ENCODE measurements around the gene STK36. TPM values are rescaled to one million over a fixed set of nuclear protein-coding genes. Genes with fewer than 3 reads are reported as not detected.
A peak's percentile ranks its signal among the peaks of the same experiment; 100 is the strongest.

The STK36 gene
- total RNA-seq, 4 donors from 2014 or later = 34.5 to 73.6 (median 44.8) TPM

DNA sequence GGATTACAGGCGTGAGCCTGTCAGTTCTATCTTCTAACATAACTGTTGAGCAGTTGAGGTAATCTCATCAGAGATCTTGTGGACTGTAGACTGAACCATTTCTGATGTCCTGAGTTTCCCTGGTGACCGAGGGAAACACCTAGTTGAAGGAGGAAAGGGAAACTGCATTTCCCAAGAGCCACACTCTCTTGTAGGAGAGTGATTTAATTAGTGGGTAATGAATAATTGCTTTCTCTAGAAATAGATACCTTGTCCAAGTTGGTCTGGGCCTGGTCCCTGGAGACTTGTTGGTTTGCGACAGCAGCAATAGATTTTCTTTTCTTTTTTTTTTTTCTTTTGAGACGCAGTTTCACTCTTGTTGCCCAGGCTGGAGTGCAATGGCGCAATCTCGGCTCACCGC, 46.2 kb downstream of the STK36 start:
- in situ Hi-C loops (cut with MboI; ENCODE audit: low pct_ligation_motif_present in 1 of 4, low pct_unique_long_range_greater_than_20kb in 1 of 4, low sequenced_read_pairs in 3 of 4) = loop anchor here in 1 of 4 donors (25.0 kb wide), 1 partner anchor 119 kb away; the partner anchor contains the start of gene PRKAG3
- Histone ChIP-seq H3K4me3 (no peak overlapping the region), H3K36me3 (no peaks in the 10 kb centered on the region), H3K4me1 (peaks cover 0 to 15% (median 7%) of the 10 kb centered on the region in 4 donors), H3K27ac (peak overlapping the region in 1 of 4 donors; percentile 57), H3K27me3 (no peaks in the 10 kb centered on the region), H3K9me3 (no peaks in the 10 kb centered on the region)
- no peak for TF ChIP-seq POLR2AphosphoS5 (IDR thresholded peaks at IDR 0.05)
- no peak for TF ChIP-seq POLR2A (IDR thresholded peaks at IDR 0.05)
- TF ChIP-seq EP300 (IDR thresholded peaks at IDR 0.05; ENCODE audit: low read depth) = no peak
- TF ChIP-seq, protein P1, sequence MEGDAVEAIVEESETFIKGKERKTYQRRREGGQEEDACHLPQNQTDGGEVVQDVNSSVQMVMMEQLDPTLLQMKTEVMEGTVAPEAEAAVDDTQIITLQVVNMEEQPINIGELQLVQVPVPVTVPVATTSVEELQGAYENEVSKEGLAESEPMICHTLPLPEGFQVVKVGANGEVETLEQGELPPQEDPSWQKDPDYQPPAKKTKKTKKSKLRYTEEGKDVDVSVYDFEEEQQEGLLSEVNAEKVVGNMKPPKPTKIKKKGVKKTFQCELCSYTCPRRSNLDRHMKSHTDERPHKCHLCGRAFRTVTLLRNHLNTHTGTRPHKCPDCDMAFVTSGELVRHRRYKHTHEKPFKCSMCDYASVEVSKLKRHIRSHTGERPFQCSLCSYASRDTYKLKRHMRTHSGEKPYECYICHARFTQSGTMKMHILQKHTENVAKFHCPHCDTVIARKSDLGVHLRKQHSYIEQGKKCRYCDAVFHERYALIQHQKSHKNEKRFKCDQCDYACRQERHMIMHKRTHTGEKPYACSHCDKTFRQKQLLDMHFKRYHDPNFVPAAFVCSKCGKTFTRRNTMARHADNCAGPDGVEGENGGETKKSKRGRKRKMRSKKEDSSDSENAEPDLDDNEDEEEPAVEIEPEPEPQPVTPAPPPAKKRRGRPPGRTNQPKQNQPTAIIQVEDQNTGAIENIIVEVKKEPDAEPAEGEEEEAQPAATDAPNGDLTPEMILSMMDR (IDR thresholded peaks at IDR 0.05) = no peak
- WGBS, 2 donors (ENCODE audit: low coverage in 1 of 2) = 92 to 93% methylated on average over 3 to 7 of the region's 7 CpGs
- no peak for DNase-seq
- intact Hi-C loops (cut with DNase I; ENCODE audit: low total_unique reads) = no loop called here

DNA sequence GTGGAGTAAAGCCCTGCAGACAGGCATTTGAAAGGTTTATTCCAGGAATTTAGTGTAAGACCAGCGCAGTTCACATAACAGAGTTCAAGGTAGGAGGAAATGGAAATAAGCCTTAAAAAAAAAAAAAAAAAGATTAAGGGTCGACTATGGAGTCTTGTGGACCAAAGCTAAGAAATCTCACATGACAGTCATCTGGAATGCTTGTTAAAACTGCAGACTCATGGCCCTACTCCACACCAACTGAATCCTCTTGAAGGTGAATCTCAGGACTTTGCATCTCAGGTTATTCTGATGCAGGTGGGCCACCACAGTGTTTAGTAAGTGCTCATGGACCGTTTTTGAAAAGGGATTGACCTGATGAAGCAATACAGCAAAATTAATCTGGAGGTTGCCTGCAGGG, 47.6 kb downstream of the STK36 start:
- TF ChIP-seq, protein P1 (IDR thresholded peaks at IDR 0.05) = no peak
- no peak for TF ChIP-seq POLR2AphosphoS5 (IDR thresholded peaks at IDR 0.05)
- no peak for TF ChIP-seq EP300 (IDR thresholded peaks at IDR 0.05; ENCODE audit: low read depth)
- no peak for TF ChIP-seq POLR2A (IDR thresholded peaks at IDR 0.05)
- Histone ChIP-seq H3K27me3 (no peaks in the 10 kb centered on the region), H3K27ac (no peak overlapping the region), H3K4me1 (peaks cover 0 to 15% (median 7%) of the 10 kb centered on the region in 4 donors), H3K4me3 (no peak overlapping the region), H3K9me3 (no peaks in the 10 kb centered on the region), H3K36me3 (no peaks in the 10 kb centered on the region)
- WGBS, 2 donors (ENCODE audit: low coverage in 1 of 2) = 71 to 80% methylated on average over 3 of the region's 3 CpGs
- in situ Hi-C loops (cut with MboI; ENCODE audit: low pct_ligation_motif_present in 1 of 4, low pct_unique_long_range_greater_than_20kb in 1 of 4, low sequenced_read_pairs in 3 of 4) (loop anchor here in 1 of 4 donors (25.0 kb wide), 1 partner anchor 118 kb away; the partner anchor contains the start of gene PRKAG3), intact Hi-C loops (cut with DNase I; ENCODE audit: low total_unique reads) (no loop called here)
- no peak for DNase-seq

DNA sequence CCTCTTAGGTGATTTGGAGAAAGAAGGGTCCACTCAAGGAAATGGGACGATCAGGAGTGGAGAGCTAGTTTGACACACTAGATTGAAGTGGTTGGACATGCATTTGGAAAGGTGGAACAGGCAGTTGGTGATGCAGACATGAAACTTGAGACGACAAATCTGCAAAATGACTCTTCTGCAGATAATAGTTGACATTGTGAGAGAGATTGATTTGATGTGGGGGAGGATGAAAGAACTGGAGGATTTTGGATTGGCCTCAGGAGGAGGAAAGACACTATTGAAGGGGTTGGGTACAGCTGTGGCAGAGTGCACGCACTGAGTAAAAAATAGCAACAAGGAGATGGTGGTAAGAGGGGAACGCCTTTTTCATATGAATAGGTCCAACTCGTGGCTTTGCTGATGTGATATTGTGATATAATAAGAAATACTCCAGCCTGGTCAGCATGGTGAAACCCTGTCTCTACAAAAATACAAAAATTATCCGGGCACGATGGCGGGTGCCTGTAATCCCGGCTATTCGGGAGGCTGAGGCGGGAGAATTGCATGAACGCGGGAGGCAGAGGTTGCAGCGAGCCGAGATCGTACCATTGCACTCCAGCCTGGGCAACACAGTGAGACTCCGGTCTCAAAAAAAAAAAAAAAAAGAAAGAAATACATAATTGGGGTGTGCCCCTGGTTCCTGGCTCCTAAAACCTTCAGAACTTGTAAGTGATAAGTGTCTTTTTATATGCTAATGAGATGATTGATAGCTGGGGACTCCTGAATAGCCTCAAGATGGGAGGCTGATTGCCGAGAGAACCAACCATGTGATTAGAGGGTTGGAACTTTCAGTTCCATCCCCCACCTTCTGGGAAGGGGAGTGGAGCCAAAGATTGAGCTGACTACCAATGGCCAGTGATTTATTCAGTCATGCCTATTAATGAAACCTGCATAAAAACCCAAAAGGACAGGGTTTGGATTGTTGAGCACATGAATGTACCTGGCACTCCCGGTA, 48.5 kb downstream of the STK36 start:
- Histone ChIP-seq H3K27me3 (no peaks in the 10 kb centered on the region), H3K9me3 (no peaks in the 10 kb centered on the region), H3K4me3 (no peak overlapping the region), H3K27ac (no peak overlapping the region), H3K36me3 (no peaks in the 10 kb centered on the region), H3K4me1 (peaks cover 0 to 15% (median 7%) of the 10 kb centered on the region in 4 donors)
- no peak for DNase-seq
- intact Hi-C loops (cut with DNase I; ENCODE audit: low total_unique reads) = loop anchor here (10.0 kb wide), 1 partner anchor 104 kb away; no protein-coding TSS in a partner anchor
- 94 to 95% methylated on average over 19 of the region's 19 CpGs for WGBS, 2 donors (ENCODE audit: low coverage in 1 of 2)
- in situ Hi-C loops (cut with MboI; ENCODE audit: low pct_ligation_motif_present in 1 of 4, low pct_unique_long_range_greater_than_20kb in 1 of 4, low sequenced_read_pairs in 3 of 4) = loop anchor here in 2 of 4 donors (10.0 to 25.0 kb wide), 2 partner anchors 114 to 117 kb away; partner anchors contain the start of gene PRKAG3 (in 2 of the 2)
- TF ChIP-seq POLR2AphosphoS5 (IDR thresholded peaks at IDR 0.05) (no peak), EP300 (IDR thresholded peaks at IDR 0.05; ENCODE audit: low read depth) (no peak), POLR2A (IDR thresholded peaks at IDR 0.05) (no peak)
- TF ChIP-seq, protein P1 (IDR thresholded peaks at IDR 0.05) = no peak

DNA sequence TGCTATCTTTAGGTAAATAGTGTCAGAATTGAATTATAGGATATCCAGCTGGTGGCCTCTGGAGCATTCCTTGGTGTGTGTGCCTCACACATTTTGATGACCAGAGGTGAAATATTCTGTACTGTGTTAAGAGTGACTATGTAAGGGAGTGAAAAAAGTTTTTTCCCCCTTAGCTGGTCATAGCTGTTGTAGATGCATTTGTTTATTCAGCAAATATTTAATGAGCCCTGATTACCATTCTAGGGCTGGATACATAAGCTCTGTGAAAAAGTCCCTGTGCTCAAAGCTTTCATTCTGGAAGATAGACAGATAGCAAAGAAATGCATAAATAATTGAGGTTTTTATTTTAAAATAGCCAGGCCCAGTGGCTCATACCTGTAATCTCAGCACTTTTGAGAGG, 49.6 kb downstream of the STK36 start:
- no peak for TF ChIP-seq POLR2A (IDR thresholded peaks at IDR 0.05)
- TF ChIP-seq POLR2AphosphoS5 (IDR thresholded peaks at IDR 0.05) = no peak
- TF ChIP-seq, protein P1 (IDR thresholded peaks at IDR 0.05) = no peak
- TF ChIP-seq EP300 (IDR thresholded peaks at IDR 0.05; ENCODE audit: low read depth) = no peak
- no peaks in the 10 kb centered on the region for H3K27me3 ChIP-seq
- H3K27ac ChIP-seq = no peak overlapping the region
- intact Hi-C loops (cut with DNase I; ENCODE audit: low total_unique reads) = loop anchor here (10.0 kb wide), 1 partner anchor 103 kb away; no protein-coding TSS in a partner anchor
- H3K9me3 ChIP-seq = peaks cover 0 to 8% of the 10 kb centered on the region in 2 donors
- H3K4me3 ChIP-seq = no peak overlapping the region
- in situ Hi-C loops (cut with MboI; ENCODE audit: low pct_ligation_motif_present in 1 of 4, low pct_unique_long_range_greater_than_20kb in 1 of 4, low sequenced_read_pairs in 3 of 4) = loop anchor here in 2 of 4 donors (10.0 to 25.0 kb wide), 2 partner anchors 113 to 116 kb away; partner anchors contain the start of gene PRKAG3 (in 2 of the 2)
- peaks cover 0 to 3% (median 0%) of the 10 kb centered on the region in 4 donors for H3K36me3 ChIP-seq
- no peak for DNase-seq
- H3K4me1 ChIP-seq = peaks cover 0 to 15% (median 7%) of the 10 kb centered on the region in 4 donors

All from transverse colon (tissue), 4 donors.